Fibroblast of mammary gland (primary cell): ENCODE results near the gene SLC4A2.

Source experiments
- DNase-seq: peaks from one replicate; pipeline ENCODE4 v3.0.0-alpha.2; 2010; ENCODE audit warnings: low read depth
- H3K4me3 ChIP-seq: 2 replicates; pipeline ENCODE4 v1.5.1; 2011; ENCODE audit warnings: low read depth, mild to moderate bottlenecking, low read length, moderate library complexity; ENCODE audit not compliant: control insufficient read depth
- TF ChIP-seq, protein P1 (sequence below): conservative IDR thresholded peaks from 2 replicates; pipeline ENCODE4 v1.5.1; 2011; ENCODE audit warnings: low read depth, low read length, inconsistent platforms; ENCODE audit not compliant: control insufficient read depth, insufficient read depth

Gene SLC4A2

DNA sequence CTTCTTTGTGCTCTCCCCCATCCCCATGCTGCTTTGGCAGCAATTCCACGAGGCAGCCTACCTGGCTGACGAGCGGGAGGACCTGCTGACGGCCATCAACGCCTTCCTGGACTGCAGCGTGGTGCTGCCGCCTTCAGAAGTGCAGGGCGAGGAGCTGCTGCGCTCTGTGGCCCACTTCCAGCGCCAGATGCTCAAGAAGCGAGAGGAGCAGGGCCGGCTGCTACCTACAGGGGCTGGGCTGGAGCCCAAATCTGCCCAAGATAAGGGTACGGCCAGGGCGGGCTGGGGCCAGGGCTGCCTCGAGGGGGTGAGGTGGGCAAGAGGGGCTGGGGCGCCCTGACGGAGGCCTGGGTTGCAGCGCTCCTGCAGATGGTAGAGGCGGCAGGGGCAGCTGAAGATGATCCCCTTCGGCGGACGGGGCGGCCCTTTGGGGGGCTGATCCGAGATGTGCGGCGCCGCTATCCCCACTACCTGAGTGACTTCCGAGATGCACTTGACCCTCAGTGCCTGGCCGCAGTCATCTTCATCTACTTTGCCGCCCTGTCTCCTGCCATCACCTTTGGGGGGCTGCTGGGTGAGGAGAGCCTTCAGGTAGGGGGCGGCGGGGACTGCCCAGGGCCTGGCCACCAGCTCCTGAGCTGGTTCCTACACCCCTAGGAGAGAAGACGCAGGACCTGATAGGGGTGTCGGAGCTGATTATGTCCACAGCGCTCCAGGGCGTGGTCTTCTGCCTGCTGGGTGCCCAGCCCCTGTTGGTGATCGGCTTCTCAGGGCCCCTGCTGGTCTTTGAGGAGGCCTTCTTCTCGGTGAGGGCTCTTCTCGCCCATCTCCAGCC lies 11.9 kb downstream of the SLC4A2 start:
- TF ChIP-seq, protein P1, sequence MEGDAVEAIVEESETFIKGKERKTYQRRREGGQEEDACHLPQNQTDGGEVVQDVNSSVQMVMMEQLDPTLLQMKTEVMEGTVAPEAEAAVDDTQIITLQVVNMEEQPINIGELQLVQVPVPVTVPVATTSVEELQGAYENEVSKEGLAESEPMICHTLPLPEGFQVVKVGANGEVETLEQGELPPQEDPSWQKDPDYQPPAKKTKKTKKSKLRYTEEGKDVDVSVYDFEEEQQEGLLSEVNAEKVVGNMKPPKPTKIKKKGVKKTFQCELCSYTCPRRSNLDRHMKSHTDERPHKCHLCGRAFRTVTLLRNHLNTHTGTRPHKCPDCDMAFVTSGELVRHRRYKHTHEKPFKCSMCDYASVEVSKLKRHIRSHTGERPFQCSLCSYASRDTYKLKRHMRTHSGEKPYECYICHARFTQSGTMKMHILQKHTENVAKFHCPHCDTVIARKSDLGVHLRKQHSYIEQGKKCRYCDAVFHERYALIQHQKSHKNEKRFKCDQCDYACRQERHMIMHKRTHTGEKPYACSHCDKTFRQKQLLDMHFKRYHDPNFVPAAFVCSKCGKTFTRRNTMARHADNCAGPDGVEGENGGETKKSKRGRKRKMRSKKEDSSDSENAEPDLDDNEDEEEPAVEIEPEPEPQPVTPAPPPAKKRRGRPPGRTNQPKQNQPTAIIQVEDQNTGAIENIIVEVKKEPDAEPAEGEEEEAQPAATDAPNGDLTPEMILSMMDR: no peak

GRCh38 chr7:151073990-151074389 lies 14.6 kb downstream of the SLC4A2 start:
- no peak overlapping the region for H3K4me3 ChIP-seq
- DNase-seq: no peak
- TF ChIP-seq, protein P1: no peak

More for the DNA sequence above, 11.9 kb downstream of the SLC4A2 start:
- no peak for DNase-seq
- H3K4me3 ChIP-seq: no peak overlapping the region

DNA sequence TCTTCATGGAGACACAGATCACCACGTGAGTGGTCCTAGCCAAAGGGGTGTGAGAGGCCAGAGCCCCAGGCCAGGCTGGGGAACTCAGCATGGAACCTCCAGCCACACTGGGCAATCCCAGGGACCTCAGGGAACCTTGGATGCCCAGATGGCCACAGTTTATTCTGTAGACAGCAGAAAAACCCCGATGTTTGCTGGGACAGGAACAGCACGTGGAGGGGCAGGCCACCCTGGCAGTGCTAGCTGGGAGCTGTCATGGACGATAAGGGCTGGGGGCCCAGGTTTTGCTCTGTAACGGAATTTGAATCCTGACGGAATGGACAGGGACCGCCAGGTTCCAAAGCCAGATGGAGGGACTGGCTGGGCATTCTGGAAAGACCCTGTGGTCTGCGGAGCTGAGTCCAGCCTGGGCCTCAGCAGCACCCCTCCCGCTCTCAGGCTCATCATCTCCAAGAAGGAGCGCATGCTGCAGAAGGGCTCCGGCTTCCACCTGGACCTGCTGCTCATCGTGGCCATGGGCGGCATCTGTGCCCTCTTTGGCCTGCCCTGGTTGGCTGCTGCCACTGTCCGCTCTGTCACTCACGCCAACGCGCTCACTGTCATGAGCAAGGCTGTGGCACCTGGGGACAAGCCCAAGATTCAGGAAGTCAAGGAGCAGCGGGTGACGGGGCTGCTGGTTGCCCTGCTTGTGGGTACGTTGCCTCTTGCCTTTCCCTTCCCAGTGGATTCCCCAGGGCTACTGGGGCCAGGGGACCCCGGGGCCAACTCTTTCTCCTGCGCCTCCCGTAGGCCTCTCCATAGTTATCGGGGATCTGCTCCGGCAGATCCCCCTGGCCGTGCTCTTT lies 15.7 kb downstream of the SLC4A2 start:
- TF ChIP-seq, protein P1: no peak
- DNase-seq: no peak
- no peak overlapping the region for H3K4me3 ChIP-seq

DNA sequence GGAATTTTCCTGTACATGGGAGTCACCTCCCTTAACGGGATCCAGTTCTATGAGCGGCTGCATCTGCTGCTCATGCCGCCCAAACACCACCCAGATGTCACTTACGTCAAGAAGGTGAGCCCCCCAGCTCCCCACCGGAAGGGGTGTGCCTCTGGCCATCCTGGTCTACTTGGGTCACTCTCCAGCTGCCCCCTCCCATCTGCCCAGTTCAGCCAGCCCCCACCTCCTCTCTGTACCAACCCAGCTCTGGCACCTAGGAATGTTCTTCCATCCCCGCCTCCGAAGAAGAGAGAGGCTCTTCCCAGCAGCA lies 16.2 kb downstream of the SLC4A2 start:
- TF ChIP-seq, protein P1: no peak
- no peak overlapping the region for H3K4me3 ChIP-seq
- no peak for DNase-seq

DNA sequence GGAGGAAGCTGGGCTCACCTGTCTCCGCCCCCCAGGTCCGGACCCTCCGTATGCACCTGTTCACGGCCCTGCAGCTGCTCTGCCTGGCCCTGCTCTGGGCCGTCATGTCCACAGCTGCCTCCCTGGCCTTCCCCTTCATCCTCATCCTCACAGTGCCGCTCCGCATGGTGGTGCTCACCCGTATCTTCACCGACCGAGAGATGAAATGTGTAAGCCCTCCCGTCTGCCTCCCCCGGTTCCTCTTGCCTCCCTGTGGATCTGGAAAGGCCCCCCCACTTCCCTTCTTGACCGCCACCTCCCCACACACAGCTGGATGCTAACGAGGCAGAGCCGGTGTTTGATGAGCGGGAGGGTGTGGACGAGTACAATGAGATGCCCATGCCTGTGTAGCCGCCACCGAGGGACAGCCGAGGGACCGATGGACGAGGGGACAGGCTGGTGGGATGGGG lies 16.6 kb downstream of the SLC4A2 start:
- no peak overlapping the region for H3K4me3 ChIP-seq
- no peak for DNase-seq
- TF ChIP-seq, protein P1: no peak

- TF ChIP-seq, protein P1: peak; percentile 31
- no peak overlapping the region for H3K4me3 ChIP-seq
- no peak for DNase-seq
Measured at GRCh38 chr7:151076863-151077704, 17.7 kb downstream of the SLC4A2 start.
